ENCODE data around the gene SNAPC3.
A peak's percentile ranks its signal among the peaks of the same experiment; 100 is the strongest.

The SNAPC3 gene

DNA sequence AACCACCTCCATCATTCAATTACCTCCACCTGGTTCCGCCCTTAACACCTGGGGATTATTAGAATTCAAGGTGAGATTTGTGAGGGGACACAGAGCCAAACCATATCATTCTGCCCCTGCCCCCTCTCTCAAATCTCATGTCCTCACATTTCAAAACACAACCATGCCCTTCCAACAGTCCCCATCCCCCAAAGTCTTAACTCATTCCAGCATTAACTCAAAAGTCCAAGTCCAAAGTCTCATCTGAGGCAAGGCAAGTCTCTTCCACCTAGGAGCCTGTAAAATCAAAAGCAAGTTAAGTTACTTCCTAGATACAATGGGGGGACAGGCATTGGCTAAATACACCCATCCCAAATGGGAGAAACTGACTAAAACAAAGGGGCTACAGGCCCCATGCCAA, 69.3 kb downstream of the SNAPC3 start:
- ATAC-seq (ENCODE audit: low read depth) = no peak
- no peak overlapping the region for H3K4me3 Mint-ChIP-seq
- H3K9me3 Mint-ChIP-seq = peaks cover 5% of the 10 kb centered on the region
- H3K4me1 Mint-ChIP-seq = peaks cover 16% of the 10 kb centered on the region
- H3K36me3 Mint-ChIP-seq = peaks cover 26% of the 10 kb centered on the region
- H3K27me3 Mint-ChIP-seq = no peaks in the 10 kb centered on the region
- DNase-seq (ENCODE audit: low spot score in 2 of 2) = no peak
- no peak overlapping the region for H3K27ac Mint-ChIP-seq

DNA sequence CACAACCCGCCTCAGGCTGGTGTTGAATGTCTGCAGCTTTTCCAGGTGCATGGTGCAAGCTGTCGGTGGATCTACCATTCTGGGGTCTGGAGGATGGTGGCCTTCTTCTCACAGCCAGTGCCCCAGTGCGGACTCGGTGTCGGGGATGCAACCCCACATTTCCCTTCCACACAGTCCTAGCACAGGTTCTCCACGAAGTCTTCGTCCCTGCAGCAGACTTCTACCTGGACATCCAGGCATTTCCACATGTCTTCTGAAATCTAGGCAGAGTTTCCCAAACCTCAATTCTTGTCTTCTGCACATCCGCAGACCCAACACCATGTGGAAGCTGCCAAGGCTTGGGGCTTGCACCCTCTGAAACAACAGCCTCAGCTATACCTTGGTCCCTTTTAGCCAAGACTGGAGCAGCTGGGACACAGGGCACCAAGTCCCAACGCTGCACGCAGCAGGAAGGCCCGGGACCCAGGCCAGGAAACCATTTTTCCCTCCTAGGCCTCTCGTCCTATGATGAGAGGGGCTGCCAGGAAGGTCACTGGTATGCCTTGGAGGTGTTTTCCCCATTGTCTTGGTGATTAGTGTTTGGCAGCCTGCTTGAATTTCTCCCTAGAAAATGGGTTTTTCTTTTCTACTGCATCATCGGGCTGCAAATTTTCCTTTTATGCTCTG, 69.9 kb downstream of the SNAPC3 start:
- peaks cover 5% of the 10 kb centered on the region for H3K9me3 Mint-ChIP-seq
- no peak for ATAC-seq (ENCODE audit: low read depth)
- DNase-seq (ENCODE audit: low spot score in 2 of 2) = no peak
- H3K4me1 Mint-ChIP-seq = peaks cover 16% of the 10 kb centered on the region
- peaks cover 24% of the 10 kb centered on the region for H3K36me3 Mint-ChIP-seq
- H3K27ac Mint-ChIP-seq = peak overlapping the region; percentile 56
- H3K27me3 Mint-ChIP-seq = no peaks in the 10 kb centered on the region
- H3K4me3 Mint-ChIP-seq = no peak overlapping the region

DNA sequence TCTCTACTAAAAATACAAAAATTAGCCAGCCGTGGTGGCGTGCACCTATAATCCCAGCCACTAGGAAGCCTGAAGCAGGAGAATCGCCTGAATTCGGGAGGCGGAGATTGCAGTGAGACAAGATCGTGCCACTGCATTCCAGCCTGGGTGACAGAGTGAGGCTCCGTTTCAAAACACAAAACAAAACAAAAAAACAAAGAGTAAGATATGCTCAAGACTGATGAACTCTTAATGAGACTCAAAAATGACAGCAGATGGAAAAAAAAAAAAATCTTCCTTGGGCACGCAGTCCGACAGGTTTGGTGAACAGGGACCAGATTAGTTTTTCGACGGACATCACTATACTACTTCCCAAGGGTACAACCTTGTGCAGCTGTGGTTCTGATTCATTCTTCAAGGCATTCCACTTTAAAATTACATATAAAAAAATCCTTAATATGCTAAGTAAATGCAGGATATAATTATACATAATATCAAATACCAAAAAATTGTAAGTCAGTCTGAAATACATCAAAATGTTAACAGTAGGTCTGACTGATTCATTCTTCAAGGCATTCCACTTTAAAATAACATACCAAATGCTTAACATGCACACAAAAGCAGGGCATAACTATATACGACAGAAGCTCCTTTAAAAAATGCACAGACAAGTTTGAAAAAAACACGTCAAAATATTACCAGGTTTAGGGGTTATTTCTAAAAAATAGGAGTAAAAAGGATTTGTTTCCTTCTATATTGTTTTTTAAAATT, 75.7 kb downstream of the SNAPC3 start:
- Mint-ChIP-seq H3K4me3 (no peak overlapping the region), H3K27me3 (no peaks in the 10 kb centered on the region), H3K36me3 (peaks cover 14% of the 10 kb centered on the region), H3K4me1 (peaks cover 19% of the 10 kb centered on the region), H3K9me3 (no peaks in the 10 kb centered on the region), H3K27ac (no peak overlapping the region)
- no peak for DNase-seq (ENCODE audit: low spot score in 2 of 2)
- ATAC-seq (ENCODE audit: low read depth) = no peak

DNA sequence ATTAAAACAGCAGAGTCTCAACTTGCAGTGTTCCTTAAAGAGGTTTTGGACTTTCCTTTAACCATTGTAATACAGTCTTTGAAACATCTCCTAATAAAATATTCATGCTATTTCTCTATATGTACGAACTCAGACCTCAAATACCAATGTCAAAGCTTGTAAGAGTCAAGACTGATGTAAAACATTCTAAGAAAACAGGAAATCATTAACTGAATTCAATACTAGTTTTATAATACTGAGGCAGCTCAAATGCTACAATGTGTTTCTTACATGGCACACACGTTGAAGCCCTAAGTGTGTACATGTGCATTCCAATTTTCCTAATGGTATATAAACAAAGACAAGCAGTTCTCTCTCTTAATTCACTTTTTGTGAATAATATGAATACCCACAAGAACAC, 76.5 kb downstream of the SNAPC3 start:
- peaks cover 18% of the 10 kb centered on the region for H3K4me1 Mint-ChIP-seq
- ATAC-seq (ENCODE audit: low read depth) = no peak
- no peak overlapping the region for H3K4me3 Mint-ChIP-seq

DNA sequence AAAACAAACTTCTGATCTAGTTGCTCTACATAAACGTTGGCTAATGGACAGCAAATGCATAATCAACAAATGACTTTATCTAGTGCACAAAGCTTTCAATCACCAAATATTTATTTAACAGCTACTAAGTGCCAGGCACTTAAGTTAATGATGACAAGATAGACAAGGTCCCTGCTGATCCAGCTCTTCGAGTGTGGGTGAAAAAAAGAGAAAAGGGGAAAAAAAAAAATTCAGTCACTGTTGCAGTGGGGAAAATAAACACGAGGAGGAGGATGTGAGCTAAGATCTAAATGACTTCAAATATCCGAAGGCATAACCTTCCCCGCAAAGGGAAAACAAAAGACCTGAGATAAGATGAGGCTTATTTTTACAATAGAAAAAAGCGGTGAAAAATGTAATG, 78.5 kb downstream of the SNAPC3 start:
- H3K27me3 Mint-ChIP-seq = no peaks in the 10 kb centered on the region
- H3K4me3 Mint-ChIP-seq = no peak overlapping the region
- H3K4me1 Mint-ChIP-seq = peaks cover 18% of the 10 kb centered on the region
- no peak for DNase-seq (ENCODE audit: low spot score in 2 of 2)
- H3K36me3 Mint-ChIP-seq = peaks cover 17% of the 10 kb centered on the region
- no peak for ATAC-seq (ENCODE audit: low read depth)
- H3K9me3 Mint-ChIP-seq = no peaks in the 10 kb centered on the region
- peak overlapping the region; percentile 4 for H3K27ac Mint-ChIP-seq

More for the DNA sequence above, 76.5 kb downstream of the SNAPC3 start:
- H3K27me3 Mint-ChIP-seq = no peaks in the 10 kb centered on the region
- H3K27ac Mint-ChIP-seq = no peak overlapping the region
- H3K36me3 Mint-ChIP-seq = peaks cover 13% of the 10 kb centered on the region
- no peaks in the 10 kb centered on the region for H3K9me3 Mint-ChIP-seq
- DNase-seq (ENCODE audit: low spot score in 2 of 2) = no peak

DNA sequence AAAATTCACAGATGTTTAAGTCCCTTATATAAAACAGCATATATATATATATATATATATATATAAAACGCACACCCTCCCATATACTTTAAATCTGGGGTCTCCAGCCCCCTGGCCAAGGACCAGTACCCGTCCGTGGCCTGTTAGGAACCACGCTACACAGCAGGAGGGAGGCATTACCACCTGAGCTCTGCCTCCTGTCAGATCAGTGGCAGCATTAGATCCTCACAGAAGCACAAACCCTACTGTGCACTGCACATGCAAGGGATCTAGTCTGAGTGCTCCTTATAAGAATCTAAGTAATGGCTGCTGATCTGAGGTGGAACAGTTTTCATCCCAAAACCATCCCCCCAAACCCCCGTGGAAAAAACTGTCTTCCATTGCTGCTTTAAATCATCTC, 79.1 kb downstream of the SNAPC3 start:
- Mint-ChIP-seq H3K36me3 (peaks cover 22% of the 10 kb centered on the region), H3K4me1 (peaks cover 22% of the 10 kb centered on the region)

DNA sequence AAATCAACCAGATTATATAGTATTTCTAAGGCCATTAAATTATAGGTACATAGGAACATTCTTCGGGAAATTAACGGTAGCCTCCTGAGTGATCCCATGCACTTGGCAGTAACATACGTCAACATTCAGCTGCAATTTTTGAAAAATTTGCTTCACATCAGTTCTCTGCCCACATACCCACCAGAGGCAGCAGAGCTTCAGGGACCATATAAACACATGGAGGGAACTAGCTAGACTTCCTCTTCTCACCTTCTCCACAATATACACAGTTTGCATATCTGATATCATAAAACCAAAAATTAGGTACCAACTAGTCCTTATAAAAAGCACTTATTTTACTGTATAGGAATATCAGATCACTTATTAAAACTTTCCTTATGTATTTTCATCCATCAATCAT, 83.2 kb downstream of the SNAPC3 start:
- H3K4me1 Mint-ChIP-seq = peaks cover 43% of the 10 kb centered on the region
- DNase-seq (ENCODE audit: low spot score in 2 of 2) = peak in 1 of 2 donors; percentile 26
- H3K27ac Mint-ChIP-seq = no peak overlapping the region
- no peak overlapping the region for H3K4me3 Mint-ChIP-seq
- ATAC-seq (ENCODE audit: low read depth) = peak; percentile 55
- H3K36me3 Mint-ChIP-seq = peaks cover 26% of the 10 kb centered on the region
- no peaks in the 10 kb centered on the region for H3K27me3 Mint-ChIP-seq
- H3K9me3 Mint-ChIP-seq = no peaks in the 10 kb centered on the region

More for the DNA sequence above, 79.1 kb downstream of the SNAPC3 start:
- ATAC-seq (ENCODE audit: low read depth) (no peak), DNase-seq (ENCODE audit: low spot score in 2 of 2) (no peak)
- H3K4me3 Mint-ChIP-seq = no peak overlapping the region
- peak overlapping the region; percentile 62 for H3K27ac Mint-ChIP-seq
- H3K27me3 Mint-ChIP-seq = no peaks in the 10 kb centered on the region
- H3K9me3 Mint-ChIP-seq = no peaks in the 10 kb centered on the region

DNA sequence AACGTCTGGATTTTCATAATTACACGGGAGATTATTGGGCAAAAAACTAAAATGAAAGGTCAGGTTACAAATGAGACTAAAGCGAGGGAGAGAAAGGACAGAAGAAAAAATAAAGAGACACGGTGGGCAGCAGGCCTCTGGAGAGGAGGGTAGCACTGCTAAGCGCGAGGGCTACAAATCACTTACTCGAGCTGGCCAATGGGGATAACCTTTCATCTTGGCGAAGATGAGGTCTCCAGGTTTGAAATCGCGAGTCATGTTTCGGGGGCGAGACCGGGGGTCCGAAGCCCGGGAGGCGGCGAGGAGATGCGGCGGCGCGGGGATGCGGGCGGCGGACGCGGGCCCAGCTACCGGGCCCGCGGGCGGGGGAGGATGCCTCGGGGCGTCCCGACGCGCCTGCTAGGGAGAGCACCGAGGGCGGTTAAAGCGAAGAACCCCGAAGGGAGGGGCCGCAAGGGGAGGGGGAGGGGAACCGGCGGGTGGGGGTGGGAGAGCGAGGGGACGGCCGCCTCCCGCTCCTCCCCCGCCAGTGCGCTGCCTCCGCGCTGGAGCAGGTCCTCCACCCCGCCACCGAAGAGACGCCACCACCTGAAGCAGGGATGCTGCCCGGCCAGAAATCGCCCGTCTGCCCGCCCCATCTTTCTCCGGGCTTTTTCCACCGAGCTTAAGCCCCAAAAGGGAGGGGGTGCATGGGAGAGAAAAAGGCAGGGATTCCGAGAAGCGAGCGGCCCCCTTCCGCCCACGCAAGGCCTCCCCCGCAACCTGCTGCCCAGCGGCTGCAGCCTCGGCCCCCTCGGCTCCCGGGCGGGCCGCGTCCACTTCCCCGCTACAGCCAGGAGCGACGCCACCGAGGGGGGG, 87.5 kb downstream of the SNAPC3 start:
- Mint-ChIP-seq H3K36me3 (peaks cover 12% of the 10 kb centered on the region), H3K27ac (peak overlapping the region; percentile 98), H3K9me3 (no peaks in the 10 kb centered on the region), H3K27me3 (no peaks in the 10 kb centered on the region), H3K4me3 (peak overlapping the region; percentile 84), H3K4me1 (peaks cover 48% of the 10 kb centered on the region)
- DNase-seq (ENCODE audit: low spot score in 2 of 2) (no peak), ATAC-seq (ENCODE audit: low read depth) (peak; percentile 34)

DNA sequence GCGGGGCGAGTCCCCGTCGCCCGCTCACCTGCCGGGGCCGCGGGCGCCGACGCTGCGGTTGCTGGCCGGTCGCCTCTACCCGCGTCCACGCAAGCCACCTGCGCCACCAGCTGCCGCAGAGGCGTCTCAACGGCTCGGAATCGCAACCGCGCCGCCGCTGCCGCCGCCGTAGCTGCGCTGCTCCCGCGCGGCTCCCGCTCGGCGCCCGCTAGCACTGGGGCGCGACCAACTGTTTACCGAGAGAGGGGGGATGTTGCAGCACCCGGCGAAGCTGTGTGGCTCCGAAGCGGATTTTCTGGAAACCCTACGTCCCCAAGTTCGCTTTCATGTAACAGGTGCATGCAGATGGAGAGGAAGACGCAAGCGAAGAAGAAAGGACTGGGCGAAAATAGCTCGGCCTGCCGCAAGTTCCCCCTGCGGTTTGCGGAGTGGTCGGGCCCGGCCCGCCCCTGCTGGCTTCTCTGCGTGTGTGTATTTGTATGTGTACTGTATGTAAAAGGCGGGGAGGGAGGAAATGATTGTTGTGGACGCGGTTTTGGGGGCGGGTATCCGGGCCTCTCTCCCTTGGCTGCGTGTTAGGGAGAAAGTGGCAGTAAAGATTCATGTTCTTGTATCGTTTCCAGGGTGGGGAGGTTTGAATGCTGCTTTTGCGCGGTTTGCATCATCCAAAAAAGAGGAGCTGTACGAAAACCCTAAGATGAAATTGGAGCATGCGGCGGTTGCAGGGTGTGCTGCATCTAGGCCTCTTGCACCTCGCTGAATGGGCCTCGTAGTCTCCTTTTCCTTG, 88.3 kb downstream of the SNAPC3 start, which contains the start of gene PSIP1:
PSIP1 (minus strand) TSS at position 182 of the 787 bp plus-strand sequence. CDS start 782 bp downstream, outside the sequence.
- Mint-ChIP-seq H3K27ac (peak within 1 kb of the TSS; percentile 98), H3K27me3 (no peaks in the 10 kb centered on the region), H3K4me3 (peak within 1 kb of the TSS; percentile 84), H3K4me1 (peaks cover 46% of the 10 kb centered on the region), H3K9me3 (no peaks in the 10 kb centered on the region), H3K36me3 (peaks cover 11% of the 10 kb centered on the region)
- peak; percentile 84 to 91 for DNase-seq (ENCODE audit: low spot score in 2 of 2)
- peak; percentile 81 for ATAC-seq (ENCODE audit: low read depth)

Data from memory B cell (primary cell).